K562 (cell line): ENCODE data around the gene METTL6. TPM values are rescaled to one million over a fixed set of nuclear protein-coding genes. Genes with fewer than 3 reads are reported as not detected.

Experiments
- ATAC-seq: fragments of 200-7000 bp; cut with Tn5 transposase; 3 replicates; pipeline ENCODE4 v1.9.1; 2020; ENCODE audit warnings: moderate library complexity
- BruUV-seq: library from RNA; stranded (reverse); fragments of 400-500 nt; replicated peaks from 2 replicates; lab custom pipeline; 2021; lab: Mats Ljungman, UMichigan
- CTCF ChIA-PET: fragments of 300-600 bp; formaldehyde crosslinking; extraction: SDS; loops from one replicate; lab custom pipeline; 2021; ENCODE audit warnings: low intra/inter-chr PET ratio; lab: Yijun Ruan, JAX
- POLR2A ChIA-PET: fragments of 300-600, 350-650 bp; sonication (Branson Sonifier 250); formaldehyde crosslinking; extraction: SDS; loops from one replicate; lab custom pipeline; 2021; ENCODE audit warnings: antibody characterized with exemption, inconsistent platforms; lab: Yijun Ruan, JAX
- DNase-seq, 4 experiments: peaks; one replicate each; pipeline versions ENCODE4 v3.0.0 to v3.0.0-alpha.2; 2011 to 2018; ENCODE audit warnings: low spot score in 3 of 4, mixed read lengths in 3 of 4; ENCODE audit errors: extremely low read depth in 1 of 4
- FAIRE-seq: peaks from 2 replicates; lab custom pipeline; 2011; peaks lifted over from hg19 to GRCh38; lab: Jason Lieb, UNC
- H2AFZ ChIP-seq: 2 replicates; pipeline ENCODE4 v1.6.0; 2011; ENCODE audit warnings: low read depth, low read length, control low read depth, inconsistent platforms
- H3K27ac ChIP-seq: fragments of 200-600 bp; 3 replicates; pipeline ENCODE4 v1.8.0; 2011; ENCODE audit warnings: low read depth, mild to moderate bottlenecking, control low read depth, inconsistent platforms, low read length, moderate library complexity, mixed read lengths; ENCODE audit errors: extremely low read depth
- H3K27me3 ChIP-seq, 2 experiments: fragments of 300-600 bp in 1 of 2; 2 replicates in 1 of 2; 3 replicates in 1 of 2; pipeline versions ENCODE4 v1.6.0 to v1.8.0; 2011; ENCODE audit warnings: inconsistent platforms in 2 of 2, low read length in 2 of 2, mild to moderate bottlenecking in 1 of 2, mixed read lengths in 1 of 2, moderate library complexity in 1 of 2; ENCODE audit not compliant: control insufficient read depth in 2 of 2, insufficient read depth in 2 of 2
- H3K36me3 ChIP-seq: fragments of 300-600 bp; 3 replicates; pipeline ENCODE4 v1.8.0; 2011; ENCODE audit warnings: mild to moderate bottlenecking, low read length, inconsistent platforms; ENCODE audit not compliant: control insufficient read depth, insufficient read depth
- H3K4me1 ChIP-seq, 2 experiments: fragments of 200-600 bp in 1 of 2; replicated peaks in 1 of 2; 2 replicates in 1 of 2; 3 replicates in 1 of 2; pipeline versions ENCODE4 v1.5.1 to v1.8.0; 2011; ENCODE audit warnings: inconsistent platforms in 2 of 2, low read length in 2 of 2, mild to moderate bottlenecking in 1 of 2, mixed read lengths in 1 of 2, moderate library complexity in 1 of 2; ENCODE audit not compliant: control insufficient read depth in 2 of 2, insufficient read depth in 2 of 2
- H3K4me2 ChIP-seq: 2 replicates; pipeline ENCODE4 v1.6.1; 2011; ENCODE audit warnings: low read length, control low read depth, inconsistent platforms, mixed read lengths; ENCODE audit not compliant: insufficient read depth
- H3K4me3 ChIP-seq: fragments of 200-600 bp; sonication (generic), shearing (Covaris generic); 2 replicates; pipeline ENCODE4 v1.5.1; 2016; ENCODE audit warnings: control low read depth, inconsistent platforms
- H3K79me2 ChIP-seq: fragments of 200-600 bp; 3 replicates; pipeline ENCODE4 v1.8.0; 2011; ENCODE audit warnings: low read length, inconsistent platforms; ENCODE audit not compliant: control insufficient read depth, insufficient read depth
- H3K9ac ChIP-seq, 2 experiments: 2 replicates each; pipeline versions ENCODE4 v1.6.0 to v1.6.1; 2011; ENCODE audit warnings: low read depth in 2 of 2, low read length in 2 of 2, control low read depth in 1 of 2, inconsistent platforms in 1 of 2, mild to moderate bottlenecking in 1 of 2, mixed read lengths in 1 of 2; ENCODE audit not compliant: insufficient read depth in 1 of 2
- H3K9me1 ChIP-seq: one replicate; pipeline ENCODE4 v1.6.0; 2011; ENCODE audit warnings: inconsistent platforms, mild to moderate bottlenecking, low read length, moderate library complexity; ENCODE audit not compliant: control insufficient read depth, insufficient read depth
- H3K9me3 ChIP-seq: replicated peaks from 2 replicates; pipeline ENCODE4 v1.5.1; 2011; ENCODE audit warnings: low read depth, low read length, inconsistent platforms; ENCODE audit not compliant: control insufficient read depth, insufficient read depth
- H4K20me1 ChIP-seq: replicated peaks from 2 replicates; pipeline ENCODE4 v1.6.1; 2011; ENCODE audit warnings: low read length, inconsistent platforms, mixed read lengths; ENCODE audit not compliant: control insufficient read depth, insufficient read depth
- BACH1 ChIP-seq: fragments of 200-800 bp; sonication (Bioruptor generic); IDR thresholded peaks from 2 replicates; pipeline ENCODE4 v1.6.1; 2016; ENCODE audit warnings: missing genetic modification characterization, missing compliant biosample characterization
- CREB3 ChIP-seq: fragments of 450-650 bp; conservative IDR thresholded peaks from 2 replicates; pipeline ENCODE4 v1.6.1; 2016; ENCODE audit warnings: missing genetic modification characterization, low read depth, mild to moderate bottlenecking, missing compliant biosample characterization, moderate library complexity
- E2F1 ChIP-seq: sonication (generic); formaldehyde crosslinking; IDR thresholded peaks from 2 replicates; pipeline ENCODE4 v1.8.1; 2023; ENCODE audit warnings: mild to moderate bottlenecking, missing genetic modification reagents, moderate library complexity
- KAT8 ChIP-seq: fragments of 450-650 bp; IDR thresholded peaks from 2 replicates; pipeline ENCODE4 v1.6.1; 2016; ENCODE audit warnings: low read depth, mild to moderate bottlenecking
- KDM5B ChIP-seq: fragments of 200-600 bp; sonication (generic); IDR thresholded peaks from 2 replicates; pipeline ENCODE4 v1.6.1; 2012; ENCODE audit warnings: low read depth, mild to moderate bottlenecking, moderate library complexity, low read length, control low read depth, inconsistent platforms; ENCODE audit not compliant: insufficient replicate concordance
- LEF1 ChIP-seq: fragments of 450-650 bp; IDR thresholded peaks from 2 replicates; pipeline ENCODE4 v1.6.1; 2016; ENCODE audit warnings: mild to moderate bottlenecking
- MED1 ChIP-seq: sonication (generic); formaldehyde crosslinking; IDR thresholded peaks from 2 replicates; pipeline ENCODE4 v1.8.1; 2023; ENCODE audit warnings: missing genetic modification reagents, borderline replicate concordance
- NCOA2 ChIP-seq, 2 experiments: fragments of 450-650 bp; IDR thresholded peaks; 2 replicates each; pipeline ENCODE4 v1.6.1; 2018; ENCODE audit warnings: mild to moderate bottlenecking in 2 of 2, moderate library complexity in 1 of 2; ENCODE audit not compliant: partially characterized antibody in 2 of 2
- NRF1 ChIP-seq, 2 experiments: fragments of 450-650 bp; IDR thresholded peaks in 1 of 2; conservative IDR thresholded peaks in 1 of 2; 2 replicates each; pipeline ENCODE4 v1.6.1; 2014; ENCODE audit warnings: mild to moderate bottlenecking in 2 of 2
- PREB ChIP-seq: sonication (generic); formaldehyde crosslinking; IDR thresholded peaks from 2 replicates; pipeline ENCODE4 v1.8.1; 2023; ENCODE audit warnings: mild to moderate bottlenecking, missing genetic modification reagents
- PTRF ChIP-seq: fragments of 450-650 bp; IDR thresholded peaks from 2 replicates; pipeline ENCODE4 v1.6.1; 2016; ENCODE audit warnings: mild to moderate bottlenecking, missing genetic modification characterization, missing compliant biosample characterization
- RFX7 ChIP-seq: fragments of 250-450 bp; sonication (Bioruptor Pico); IDR thresholded peaks from 2 replicates; pipeline ENCODE4 v1.5.1; 2021; ENCODE audit warnings: mild to moderate bottlenecking
- SMAD3 ChIP-seq: fragments of 450-650 bp; formaldehyde crosslinking; conservative IDR thresholded peaks from 2 replicates; pipeline ENCODE4 v1.4.0; 2020; ENCODE audit warnings: mild to moderate bottlenecking
- SRSF1 ChIP-seq: fragments of 200-400 bp; formaldehyde crosslinking; IDR thresholded peaks from 2 replicates; pipeline ENCODE4 v1.6.1; 2017; ENCODE audit warnings: mild to moderate bottlenecking, low read depth, low read length, moderate library complexity
- ZNF143 ChIP-seq: sonication (generic); formaldehyde crosslinking; IDR thresholded peaks from 2 replicates; pipeline ENCODE4 v1.9.0; 2022; ENCODE audit warnings: mild to moderate bottlenecking, missing genetic modification reagents
- ZNF165 ChIP-seq: fragments of 250-450 bp; sonication (Bioruptor Pico); IDR thresholded peaks from 2 replicates; pipeline ENCODE4 v1.4.0; 2020; ENCODE audit warnings: borderline replicate concordance
- ZNF766 ChIP-seq: fragments of 200-800 bp; sonication (Bioruptor generic); conservative IDR thresholded peaks from 2 replicates; pipeline ENCODE4 v1.6.1; 2016; ENCODE audit warnings: missing genetic modification characterization, missing compliant biosample characterization
- WGBS: fragments of 100-300 bp; shearing (Covaris generic); methylation state at CpG from one replicate; pipeline ENCODE4 v1.1.6; 2016; ENCODE audit warnings: low coverage, mixed read lengths; ENCODE audit not compliant: insufficient coverage; ENCODE audit errors: missing lambda C conversion rate; 5-methylcytosine and 5-hydroxymethylcytosine counted together
- in situ Hi-C: fragments of 300-500 bp; cut with MboI; formaldehyde crosslinking; loops from 4 replicates; pipeline ENCODE4 v1.15.0; 2018; ENCODE audit warnings: inconsistent platforms, mixed read lengths
- intact Hi-C: fragments of 100-400 bp; cut with micrococcal nuclease; formaldehyde crosslinking; loops from 2 replicates; pipeline ENCODE4 v1.14.2; 2022
- polyA plus RNA-seq, 8 experiments: library from polyadenylated mRNA; depleted of rRNA in 4 of 8; stranded (reverse) in 5 of 8; unstranded in 3 of 8; fragments of >200 nt; fragmentation: Nextera tagmentation in 2 of 8; fragmentation: Illumina TruSeq in 1 of 8; extraction: Ambion mirVana in 2 of 8; extraction: Trizol in 1 of 8; gene quantifications; 2 replicates each; pipeline versions ENCODE4 v1.2.1 to v1.2.3, GENCODE V29; 2011 to 2014; ENCODE audit warnings: inconsistent platforms in 1 of 8, missing spikeins in 1 of 8
- total RNA-seq, 7 experiments: library from RNA; depleted of rRNA in 6 of 7; stranded (reverse); fragments of >200 nt in 6 of 7; fragmentation: Illumina TruSeq in 2 of 7; extraction: Trizol in 2 of 7; gene quantifications; 2 replicates each; pipeline versions ENCODE4 v1.2.1 to v1.2.3, GENCODE V29; 2011 to 2021; ENCODE audit warnings: low replicate concordance in 1 of 7

Gene METTL6
- total and polyA plus RNA-seq, 9 of the 15 experiments (the other 6 are each of a cell fraction or from before 2014, with no cell fraction given), result 18.8 to 61.5 (median 33.9) TPM

- in situ Hi-C loops (no loop called here), intact Hi-C loops (loop anchor here (2.0 to 5.0 kb wide), 3 partner anchors 25 to 295 kb away; no protein-coding TSS in a partner anchor)
- Histone ChIP-seq H3K27ac (no peak overlapping the region), H3K36me3 (no peaks in the 10 kb centered on the region), H3K9me3 (no peaks in the 10 kb centered on the region), H3K9ac (no peak overlapping the region), H4K20me1 (no peaks in the 10 kb centered on the region), H3K27me3 (no peaks in the 10 kb centered on the region), H3K4me2 (no peak overlapping the region), H3K4me1 (no peaks in the 10 kb centered on the region), H3K79me2 (no peaks in the 10 kb centered on the region), H2AFZ (no peak overlapping the region), H3K4me3 (no peak overlapping the region), H3K9me1 (no peaks in the 10 kb centered on the region)
- 57% methylated on average over 3 of the region's 3 CpGs for WGBS
- no peak for FAIRE-seq
- CTCF ChIA-PET, result interaction anchor here (1.1 to 3.2 kb wide), 3 partner anchors 135 to 202 kb away, joined by 3 to 30 read pairs (median 18); partner anchors contain the start of gene CAPN7
- no TSS peak for BruUV-seq
- no peak for ATAC-seq
- no peak for DNase-seq
- POLR2A ChIA-PET, result interaction anchor here (1.2 kb wide), 1 partner anchor 137 kb away, joined by 3 read pairs; no protein-coding TSS in a partner anchor
- TF ChIP-seq ZNF766 (CRISPR knock-in tag) (0 out of 2 replicates have a peak, but pooled peaks have one; percentile 41), CREB3 (tag) (peak; percentile 75; the same call in 1 of the 2 replicates), KAT8 (no peak), KDM5B (no peak), E2F1 (CRISPR knock-in tag) (no peak), BACH1 (tag) (no peak), ZNF165 (CRISPR knock-in tag) (no peak), SMAD3 (no peak), PTRF (tag) (peak; percentile 84), NRF1 (conservative IDR thresholded peaks at IDR 0.05 in 1 of 2, IDR thresholded peaks at IDR 0.05 in 1 of 2) (no peak), LEF1 (no peak), RFX7 (CRISPR knock-in tag) (no peak), PREB (CRISPR knock-in tag) (no peak), NCOA2 (IDR thresholded peaks at IDR 0.05; ENCODE audit: partially characterized antibody in 2 of 2) (no peak), MED1 (no peak), SRSF1 (no peak), ZNF143 (CRISPR knock-in tag) (no peak)
These were observed 23.4 kb downstream of the METTL6 start for GRCh38 chr3:15403965-15404364.
